ENCODE data around the gene ESRRA. TPM values are rescaled to one million over a fixed set of nuclear protein-coding genes. Genes with fewer than 3 reads are reported as not detected.
A peak's percentile ranks its signal among the peaks of the same experiment; 100 is the strongest.

The ESRRA gene
- total and polyA plus RNA-seq, 9 of the 15 experiments (the other 6 are each of a cell fraction or from before 2014, with no cell fraction given) = 0.27 to 89.7 (median 23.7) TPM

- TF ChIP-seq ZNF589 (CRISPR knock-in tag; IDR thresholded peaks at IDR 0.05; ENCODE audit: low read depth) (no peak), YBX1 (IDR thresholded peaks at IDR 0.05) (no peak), ZNF174 (CRISPR knock-in tag; IDR thresholded peaks at IDR 0.05) (no peak), HDAC3 (IDR thresholded peaks at IDR 0.05; ENCODE audit: borderline replicate concordance, partially characterized antibody) (no peak), IFI16 (CRISPR knock-in tag; IDR thresholded peaks at IDR 0.05) (no peak), SIX5 (IDR thresholded peaks at IDR 0.05; ENCODE audit: borderline replicate concordance in 1 of 2, insufficient read depth in 1 of 2, low read depth in 1 of 2, low read length in 2 of 2) (no peak), DPF2 (IDR thresholded peaks at IDR 0.05) (0 out of 2 replicates have a peak, but pooled peaks have one; percentile 32), NCOA2 (IDR thresholded peaks at IDR 0.05; ENCODE audit: partially characterized antibody in 2 of 2) (no peak), ZNF717 (CRISPR knock-in tag; IDR thresholded peaks at IDR 0.05) (no peak), ZNF280A (IDR thresholded peaks at IDR 0.05; ENCODE audit: low read depth, partially characterized antibody) (no peak), JUND (IDR thresholded peaks at IDR 0.05; ENCODE audit: borderline replicate concordance, low read depth, low read length) (peak; percentile 52; the same call in 1 of the 2 replicates), JUND (tag; IDR thresholded peaks at IDR 0.05; ENCODE audit: borderline replicate concordance, low read depth, low read length) (no peak; the same call in 2 of the 3 replicates), FIP1L1 (IDR thresholded peaks at IDR 0.05; ENCODE audit: low read depth, low read length, poor library complexity, severe bottlenecking) (no peak), PHB2 (IDR thresholded peaks at IDR 0.05; ENCODE audit: low read depth) (no peak), SPI1 (IDR thresholded peaks at IDR 0.05; ENCODE audit: borderline replicate concordance, low read depth, low read length) (no peak), ELF1 (tag; IDR thresholded peaks at IDR 0.05) (no peak), BRD9 (IDR thresholded peaks at IDR 0.05; ENCODE audit: low read depth, partially characterized antibody) (no peak), ZNF668 (CRISPR knock-in tag; IDR thresholded peaks at IDR 0.05) (no peak), ZNF766 (CRISPR knock-in tag; conservative IDR thresholded peaks at IDR 0.05) (no peak), CHCHD3 (CRISPR knock-in tag; IDR thresholded peaks at IDR 0.05) (no peak), POLR2A (conservative IDR thresholded peaks at IDR 0.05) (peak; percentile 66), RBM14 (IDR thresholded peaks at IDR 0.05; ENCODE audit: borderline replicate concordance, insufficient read depth, low read depth, low read length) (no peak), ZNF134 (CRISPR knock-in tag; conservative IDR thresholded peaks at IDR 0.05) (no peak), NR2C1 (IDR thresholded peaks at IDR 0.05) (peak; percentile 88), NR2C1 (tag; IDR thresholded peaks at IDR 0.05) (peak; percentile 89), KLF13 (tag; IDR thresholded peaks at IDR 0.05; ENCODE audit: borderline replicate concordance, low read depth) (no peak), TEAD2 (tag; IDR thresholded peaks at IDR 0.05) (no peak), ZNF146 (CRISPR knock-in tag; IDR thresholded peaks at IDR 0.05; ENCODE audit: unreplicated experiment) (no peak)
These were observed 36.8 kb downstream of the ESRRA start (continued) for GRCh38 chr11:64341851-64342791.
